ENCODE measurements around the gene ROBO1.
"Not testable (repeated sequence)": the region's sequence is repeated elsewhere in the genome, so short reads cannot be mapped to it uniquely, and the experiment has no call there.

ROBO1 gene

GRCh38 chr3:79767905-79768267 lies at the start of gene ROBO1:
Gene ROBO1, minus strand, starts transcription at chr3:79767998.
- no peak for FAIRE-seq

GRCh38 chr3:79817224-79817623 lies 49.4 kb upstream of the ROBO1 start:
- DNase-seq (ENCODE audit: insufficient read length, low spot score) (no peak), FAIRE-seq (peak; percentile 4)

More at GRCh38 chr3:79767905-79768267, at the start of gene ROBO1:
- DNase-seq (ENCODE audit: insufficient read length, low spot score) = peak; percentile 41

GRCh38 chr3:79815478-79815877 lies 47.7 kb upstream of the ROBO1 start:
- no peak for DNase-seq (ENCODE audit: insufficient read length, low spot score)
- no peak for FAIRE-seq

- FAIRE-seq = no peak
- no peak for DNase-seq (ENCODE audit: insufficient read length, low spot score)
These were observed 42.8 kb upstream of the ROBO1 start for GRCh38 chr3:79810581-79810980.

- DNase-seq (ENCODE audit: insufficient read length, low spot score) (no peak), FAIRE-seq (no peak)
These were observed 42.3 kb upstream of the ROBO1 start for GRCh38 chr3:79810092-79810491.

GRCh38 chr3:79809106-79809505 lies 41.3 kb upstream of the ROBO1 start:
- no peak for FAIRE-seq
- DNase-seq (ENCODE audit: insufficient read length, low spot score) = no peak

GRCh38 chr3:79808515-79808914 lies 40.7 kb upstream of the ROBO1 start:
- DNase-seq (ENCODE audit: insufficient read length, low spot score) (no peak), FAIRE-seq (no peak)

GRCh38 chr3:79790177-79790576 lies 22.4 kb upstream of the ROBO1 start:
- DNase-seq (ENCODE audit: insufficient read length, low spot score); FAIRE-seq: not testable (repeated sequence)

GRCh38 chr3:79773291-79773690 lies 5.5 kb upstream of the ROBO1 start:
- DNase-seq (ENCODE audit: insufficient read length, low spot score) (no peak), FAIRE-seq (no peak)

- FAIRE-seq (no peak), DNase-seq (ENCODE audit: insufficient read length, low spot score) (no peak)
These were observed 1.4 kb upstream of the ROBO1 start for GRCh38 chr3:79769229-79769628.

GRCh38 chr3:79767194-79767904 lies 449 bp downstream of the ROBO1 start:
- FAIRE-seq (peak; percentile 87), DNase-seq (ENCODE audit: insufficient read length, low spot score) (peak; percentile 32)

- peak; percentile 17 for DNase-seq (ENCODE audit: insufficient read length, low spot score)
- no peak for FAIRE-seq
These were observed 1.2 kb downstream of the ROBO1 start for GRCh38 chr3:79766496-79767193.

GRCh38 chr3:79765911-79766310 lies 1.9 kb downstream of the ROBO1 start:
- DNase-seq (ENCODE audit: insufficient read length, low spot score) (no peak), FAIRE-seq (no peak)

- DNase-seq (ENCODE audit: insufficient read length, low spot score) (no peak), FAIRE-seq (no peak)
These were observed 6.4 kb downstream of the ROBO1 start for GRCh38 chr3:79761441-79761840.

- no peak for DNase-seq (ENCODE audit: insufficient read length, low spot score)
These were observed 16.1 kb downstream of the ROBO1 start for GRCh38 chr3:79751703-79752102.

GRCh38 chr3:79737530-79737929 lies 30.3 kb downstream of the ROBO1 start:
- FAIRE-seq (no peak), DNase-seq (ENCODE audit: insufficient read length, low spot score) (no peak)

More at GRCh38 chr3:79751703-79752102, 16.1 kb downstream of the ROBO1 start:
- no peak for FAIRE-seq

- DNase-seq (ENCODE audit: insufficient read length, low spot score) (peak; percentile 28), FAIRE-seq (no peak)
These were observed 38.7 kb downstream of the ROBO1 start for GRCh38 chr3:79729096-79729495.

- FAIRE-seq (no peak), DNase-seq (ENCODE audit: insufficient read length, low spot score) (no peak)
These were observed 41.0 kb downstream of the ROBO1 start for GRCh38 chr3:79726786-79727185.

GRCh38 chr3:79724206-79724605 lies 43.6 kb downstream of the ROBO1 start:
- peak; percentile 13 for FAIRE-seq
- no peak for DNase-seq (ENCODE audit: insufficient read length, low spot score)

GRCh38 chr3:79690072-79690471 lies 77.7 kb downstream of the ROBO1 start:
- no peak for FAIRE-seq
- no peak for DNase-seq (ENCODE audit: insufficient read length, low spot score)

- no peak for DNase-seq (ENCODE audit: insufficient read length, low spot score)
- no peak for FAIRE-seq
These were observed 82.7 kb downstream of the ROBO1 start for GRCh38 chr3:79685108-79685507.

GRCh38 chr3:79684041-79684440 lies 83.8 kb downstream of the ROBO1 start:
- FAIRE-seq = no peak
- DNase-seq (ENCODE audit: insufficient read length, low spot score) = no peak

Measured in HTR-8/SVneo (cell line).